ENCODE data around the gene APLNR.

DNA sequence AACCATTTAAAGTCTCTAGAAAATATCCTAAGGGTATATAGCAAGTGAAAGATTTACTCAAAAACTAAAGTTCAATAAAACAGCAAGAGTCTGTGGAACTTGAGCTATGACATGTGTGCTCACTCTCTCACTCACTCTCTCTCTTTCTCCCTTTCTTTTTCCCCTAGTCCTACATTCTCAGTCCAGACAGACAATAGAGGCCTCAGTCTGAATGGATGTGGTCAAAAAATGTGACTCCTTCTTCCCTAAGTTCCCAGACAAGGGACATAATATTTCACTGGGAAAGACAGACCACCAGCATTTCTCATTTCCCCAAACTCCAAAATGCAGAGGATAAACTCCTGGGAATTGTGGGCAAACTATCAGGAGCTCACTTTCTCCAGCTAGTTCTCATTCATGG is 17.6 kb upstream of the APLNR start:
- TF ChIP-seq EZH2 (IDR thresholded peaks at IDR 0.05; ENCODE audit: borderline replicate concordance, insufficient read depth, low read depth, low read length, poor library complexity, severe bottlenecking) = no peak
- TF ChIP-seq, protein P1, sequence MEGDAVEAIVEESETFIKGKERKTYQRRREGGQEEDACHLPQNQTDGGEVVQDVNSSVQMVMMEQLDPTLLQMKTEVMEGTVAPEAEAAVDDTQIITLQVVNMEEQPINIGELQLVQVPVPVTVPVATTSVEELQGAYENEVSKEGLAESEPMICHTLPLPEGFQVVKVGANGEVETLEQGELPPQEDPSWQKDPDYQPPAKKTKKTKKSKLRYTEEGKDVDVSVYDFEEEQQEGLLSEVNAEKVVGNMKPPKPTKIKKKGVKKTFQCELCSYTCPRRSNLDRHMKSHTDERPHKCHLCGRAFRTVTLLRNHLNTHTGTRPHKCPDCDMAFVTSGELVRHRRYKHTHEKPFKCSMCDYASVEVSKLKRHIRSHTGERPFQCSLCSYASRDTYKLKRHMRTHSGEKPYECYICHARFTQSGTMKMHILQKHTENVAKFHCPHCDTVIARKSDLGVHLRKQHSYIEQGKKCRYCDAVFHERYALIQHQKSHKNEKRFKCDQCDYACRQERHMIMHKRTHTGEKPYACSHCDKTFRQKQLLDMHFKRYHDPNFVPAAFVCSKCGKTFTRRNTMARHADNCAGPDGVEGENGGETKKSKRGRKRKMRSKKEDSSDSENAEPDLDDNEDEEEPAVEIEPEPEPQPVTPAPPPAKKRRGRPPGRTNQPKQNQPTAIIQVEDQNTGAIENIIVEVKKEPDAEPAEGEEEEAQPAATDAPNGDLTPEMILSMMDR (IDR thresholded peaks at IDR 0.05) = no peak
